KMS-11 (cell line): ENCODE results near the gene PRDM16.

Experiments
- H2AFZ ChIP-seq: fragments of 200-600 bp; sonication (generic); 2 replicates; pipeline ENCODE4 v1.6.1; 2016; ENCODE audit warnings: antibody characterized with exemption, mixed run types, low read depth
- H3K27ac ChIP-seq: fragments of 200-600 bp; sonication (generic); 2 replicates; pipeline ENCODE4 v1.6.1; 2016; ENCODE audit warnings: mild to moderate bottlenecking, mixed run types
- H3K27me3 ChIP-seq: fragments of 200-600 bp; sonication (generic); 2 replicates; pipeline ENCODE4 v1.6.1; 2017; ENCODE audit warnings: mild to moderate bottlenecking, low read depth, mixed run types, moderate library complexity; ENCODE audit not compliant: insufficient read depth
- H3K36me3 ChIP-seq: fragments of 200-600 bp; sonication (generic); 2 replicates; pipeline ENCODE4 v1.6.1; 2017; ENCODE audit warnings: mild to moderate bottlenecking, mixed run types; ENCODE audit not compliant: insufficient read depth
- H3K4me1 ChIP-seq: fragments of 200-600 bp; sonication (generic); 2 replicates; pipeline ENCODE4 v1.6.1; 2016; ENCODE audit warnings: mild to moderate bottlenecking, low read depth, mixed run types; ENCODE audit not compliant: poor library complexity, severe bottlenecking
- H3K4me2 ChIP-seq: fragments of 200-600 bp; sonication (generic); 2 replicates; pipeline ENCODE4 v1.7.0; 2016; ENCODE audit warnings: mild to moderate bottlenecking, mixed run types
- H3K4me3 ChIP-seq: fragments of 200-600 bp; sonication (generic); IDR thresholded peaks from 2 replicates; pipeline ENCODE4 v1.6.1; 2017; ENCODE audit warnings: low read depth, low read length, mixed read lengths; ENCODE audit not compliant: insufficient read depth
- H3K79me2 ChIP-seq: fragments of 200-600 bp; sonication (generic); 2 replicates; pipeline ENCODE4 v1.6.1; 2016; ENCODE audit warnings: low read depth, mixed run types; ENCODE audit not compliant: insufficient read depth
- H3K9ac ChIP-seq: fragments of 200-600 bp; sonication (generic); 2 replicates; pipeline ENCODE4 v1.6.1; 2016; ENCODE audit warnings: mild to moderate bottlenecking, mixed run types
- H4K20me1 ChIP-seq: fragments of 200-600 bp; sonication (generic); 2 replicates; pipeline ENCODE4 v1.6.1; 2016; ENCODE audit warnings: mild to moderate bottlenecking, mixed run types; ENCODE audit not compliant: insufficient read depth
- CTCF ChIP-seq: fragments of 200-600 bp; sonication (generic); conservative IDR thresholded peaks from 2 replicates; pipeline ENCODE4 v1.6.1; 2017; ENCODE audit warnings: low read depth, mild to moderate bottlenecking, antibody characterized with exemption, low read length, moderate library complexity, mixed read lengths

Gene PRDM16

GRCh38 chr1:3064901-3065300 is 4.1 kb upstream of the PRDM16 start:
- no peaks in the 10 kb centered on the region; the same call in 1 of the 2 replicates for H3K27me3 ChIP-seq
- H3K4me3 ChIP-seq: no peak overlapping the region
- no peak overlapping the region for H3K4me2 ChIP-seq
- no peaks in the 10 kb centered on the region for H3K4me1 ChIP-seq
- no peak overlapping the region for H2AFZ ChIP-seq
- no peaks in the 10 kb centered on the region for H3K79me2 ChIP-seq
- no peak for TF ChIP-seq CTCF
- no peak overlapping the region for H3K9ac ChIP-seq
- no peaks in the 10 kb centered on the region for H3K36me3 ChIP-seq
- H4K20me1 ChIP-seq: no peaks in the 10 kb centered on the region
- H3K27ac ChIP-seq: no peak overlapping the region

GRCh38 chr1:3065396-3065795 is 3.6 kb upstream of the PRDM16 start:
- Histone ChIP-seq H3K27ac (no peak overlapping the region), H3K4me2 (no peak overlapping the region), H3K9ac (no peak overlapping the region), H3K79me2 (no peaks in the 10 kb centered on the region), H2AFZ (no peak overlapping the region), H3K4me1 (no peaks in the 10 kb centered on the region), H3K36me3 (no peaks in the 10 kb centered on the region), H4K20me1 (no peaks in the 10 kb centered on the region), H3K4me3 (no peak overlapping the region), H3K27me3 (no peaks in the 10 kb centered on the region; the same call in 1 of the 2 replicates)
- TF ChIP-seq CTCF: no peak

GRCh38 chr1:3065797-3066196 is 3.2 kb upstream of the PRDM16 start:
- Histone ChIP-seq H3K9ac (no peak overlapping the region), H4K20me1 (no peaks in the 10 kb centered on the region), H3K4me2 (no peak overlapping the region), H3K27ac (no peak overlapping the region), H3K79me2 (no peaks in the 10 kb centered on the region), H3K4me3 (no peak overlapping the region), H3K4me1 (no peaks in the 10 kb centered on the region), H2AFZ (no peak overlapping the region), H3K36me3 (no peaks in the 10 kb centered on the region), H3K27me3 (no peaks in the 10 kb centered on the region; the same call in 1 of the 2 replicates)
- TF ChIP-seq CTCF: no peak

GRCh38 chr1:3066250-3066711 is 2.7 kb upstream of the PRDM16 start:
- Histone ChIP-seq H4K20me1 (no peaks in the 10 kb centered on the region), H3K27me3 (no peaks in the 10 kb centered on the region; the same call in 1 of the 2 replicates), H3K27ac (no peak overlapping the region), H3K9ac (no peak overlapping the region), H3K4me1 (no peaks in the 10 kb centered on the region), H3K79me2 (no peaks in the 10 kb centered on the region), H2AFZ (no peak overlapping the region), H3K4me2 (no peak overlapping the region), H3K36me3 (no peaks in the 10 kb centered on the region), H3K4me3 (no peak overlapping the region)
- TF ChIP-seq CTCF: no peak
